Measurements from ENCODE around the gene FBXO11.

Gene FBXO11

DNA sequence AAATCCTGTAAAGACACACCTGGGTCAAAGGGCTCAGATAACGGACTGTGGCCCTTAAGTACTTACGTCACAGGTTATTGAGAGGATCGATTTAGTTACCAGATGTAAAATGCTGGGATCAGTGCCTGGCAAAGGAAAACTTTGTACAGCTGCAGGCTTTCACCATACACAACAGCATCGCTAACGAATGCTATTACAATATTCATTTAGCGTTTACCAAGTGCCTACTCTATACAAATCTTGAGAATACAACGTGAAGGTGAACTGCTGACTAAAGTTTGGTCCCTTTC, 124.0 kb downstream of the FBXO11 start:
- TF ChIP-seq POLR2AphosphoS5 (IDR thresholded peaks at IDR 0.05; ENCODE audit: low read depth, low read length) (no peak), SIN3A (IDR thresholded peaks at IDR 0.05; ENCODE audit: borderline replicate concordance, insufficient read depth, low read length) (no peak), TAF1 (IDR thresholded peaks at IDR 0.05; ENCODE audit: borderline replicate concordance, insufficient read depth, low read length) (no peak), FOXP2 (optimal IDR thresholded peaks at IDR 0.05; ENCODE audit: borderline replicate concordance, extremely low read depth, extremely low read length, insufficient read depth) (no peak)
- TF ChIP-seq, protein P1, sequence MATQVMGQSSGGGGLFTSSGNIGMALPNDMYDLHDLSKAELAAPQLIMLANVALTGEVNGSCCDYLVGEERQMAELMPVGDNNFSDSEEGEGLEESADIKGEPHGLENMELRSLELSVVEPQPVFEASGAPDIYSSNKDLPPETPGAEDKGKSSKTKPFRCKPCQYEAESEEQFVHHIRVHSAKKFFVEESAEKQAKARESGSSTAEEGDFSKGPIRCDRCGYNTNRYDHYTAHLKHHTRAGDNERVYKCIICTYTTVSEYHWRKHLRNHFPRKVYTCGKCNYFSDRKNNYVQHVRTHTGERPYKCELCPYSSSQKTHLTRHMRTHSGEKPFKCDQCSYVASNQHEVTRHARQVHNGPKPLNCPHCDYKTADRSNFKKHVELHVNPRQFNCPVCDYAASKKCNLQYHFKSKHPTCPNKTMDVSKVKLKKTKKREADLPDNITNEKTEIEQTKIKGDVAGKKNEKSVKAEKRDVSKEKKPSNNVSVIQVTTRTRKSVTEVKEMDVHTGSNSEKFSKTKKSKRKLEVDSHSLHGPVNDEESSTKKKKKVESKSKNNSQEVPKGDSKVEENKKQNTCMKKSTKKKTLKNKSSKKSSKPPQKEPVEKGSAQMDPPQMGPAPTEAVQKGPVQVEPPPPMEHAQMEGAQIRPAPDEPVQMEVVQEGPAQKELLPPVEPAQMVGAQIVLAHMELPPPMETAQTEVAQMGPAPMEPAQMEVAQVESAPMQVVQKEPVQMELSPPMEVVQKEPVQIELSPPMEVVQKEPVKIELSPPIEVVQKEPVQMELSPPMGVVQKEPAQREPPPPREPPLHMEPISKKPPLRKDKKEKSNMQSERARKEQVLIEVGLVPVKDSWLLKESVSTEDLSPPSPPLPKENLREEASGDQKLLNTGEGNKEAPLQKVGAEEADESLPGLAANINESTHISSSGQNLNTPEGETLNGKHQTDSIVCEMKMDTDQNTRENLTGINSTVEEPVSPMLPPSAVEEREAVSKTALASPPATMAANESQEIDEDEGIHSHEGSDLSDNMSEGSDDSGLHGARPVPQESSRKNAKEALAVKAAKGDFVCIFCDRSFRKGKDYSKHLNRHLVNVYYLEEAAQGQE (IDR thresholded peaks at IDR 0.05; ENCODE audit: insufficient read depth in 1 of 2, low read depth in 2 of 2, low read length in 2 of 2) = no peak

DNA sequence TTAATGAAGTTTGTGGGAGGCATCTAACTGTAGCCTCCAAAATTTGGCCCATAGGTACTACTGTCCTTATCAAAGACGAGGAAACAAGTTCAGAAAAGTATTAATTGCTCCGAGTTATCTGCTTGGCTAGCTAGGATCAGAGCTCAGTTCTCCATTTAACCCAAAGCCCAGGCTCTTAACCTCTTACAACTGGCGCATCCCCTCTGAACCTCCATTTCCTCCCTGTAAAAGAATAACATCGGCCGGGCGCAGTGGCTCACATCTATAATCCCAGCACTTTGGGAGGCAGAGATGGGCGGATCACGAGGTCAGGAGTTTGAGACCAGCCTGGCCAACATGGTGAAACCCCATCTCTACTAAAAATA, 126.9 kb downstream of the FBXO11 start:
- TF ChIP-seq, protein P1 (IDR thresholded peaks at IDR 0.05; ENCODE audit: insufficient read depth in 1 of 2, low read depth in 2 of 2, low read length in 2 of 2) = no peak
- no peak for TF ChIP-seq SIN3A (IDR thresholded peaks at IDR 0.05; ENCODE audit: borderline replicate concordance, insufficient read depth, low read length)
- TF ChIP-seq FOXP2 (optimal IDR thresholded peaks at IDR 0.05; ENCODE audit: borderline replicate concordance, extremely low read depth, extremely low read length, insufficient read depth) = no peak
- TF ChIP-seq POLR2AphosphoS5 (IDR thresholded peaks at IDR 0.05; ENCODE audit: low read depth, low read length) = no peak
- no peak for TF ChIP-seq TAF1 (IDR thresholded peaks at IDR 0.05; ENCODE audit: borderline replicate concordance, insufficient read depth, low read length)

DNA sequence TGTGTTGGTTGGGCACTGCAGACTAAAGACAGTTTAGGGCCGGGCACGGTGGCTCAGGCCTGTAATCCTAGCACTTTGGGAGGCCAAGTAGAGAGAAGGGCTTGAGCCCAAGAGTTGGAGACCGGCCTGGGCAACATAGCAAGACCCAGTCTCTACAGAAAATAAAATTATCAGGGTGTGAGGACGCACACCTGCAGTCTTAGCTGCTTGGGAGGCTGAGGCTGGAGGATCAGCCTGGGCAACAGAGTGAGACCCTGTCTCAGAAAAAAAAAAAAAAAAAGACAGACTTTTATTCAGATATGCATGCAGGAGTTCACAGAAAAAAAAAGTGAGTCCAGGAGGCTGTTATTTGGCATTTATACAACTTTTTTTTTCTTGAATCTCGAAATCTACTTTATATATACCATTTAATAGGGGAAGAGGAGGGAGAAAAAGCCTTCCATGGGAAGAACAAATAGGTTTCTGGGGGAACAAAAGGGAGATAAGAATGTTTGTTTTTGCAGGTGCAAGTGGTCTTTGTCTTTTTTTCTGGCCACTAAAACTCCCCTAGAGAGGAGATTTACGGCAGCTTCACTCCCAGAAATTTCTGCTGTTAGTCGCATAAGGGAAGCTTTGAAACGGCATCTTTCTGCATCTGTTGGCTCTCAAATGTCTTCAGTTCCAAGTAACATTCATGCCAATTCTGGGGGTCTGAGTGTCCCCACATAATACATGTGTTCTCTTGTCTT, 127.4 kb downstream of the FBXO11 start:
- TF ChIP-seq TAF1 (IDR thresholded peaks at IDR 0.05; ENCODE audit: borderline replicate concordance, insufficient read depth, low read length) = no peak
- TF ChIP-seq, protein P1 (IDR thresholded peaks at IDR 0.05; ENCODE audit: insufficient read depth in 1 of 2, low read depth in 2 of 2, low read length in 2 of 2) = no peak
- TF ChIP-seq POLR2AphosphoS5 (IDR thresholded peaks at IDR 0.05; ENCODE audit: low read depth, low read length) = no peak
- TF ChIP-seq SIN3A (IDR thresholded peaks at IDR 0.05; ENCODE audit: borderline replicate concordance, insufficient read depth, low read length) = no peak
- TF ChIP-seq FOXP2 (optimal IDR thresholded peaks at IDR 0.05; ENCODE audit: borderline replicate concordance, extremely low read depth, extremely low read length, insufficient read depth) = no peak

DNA sequence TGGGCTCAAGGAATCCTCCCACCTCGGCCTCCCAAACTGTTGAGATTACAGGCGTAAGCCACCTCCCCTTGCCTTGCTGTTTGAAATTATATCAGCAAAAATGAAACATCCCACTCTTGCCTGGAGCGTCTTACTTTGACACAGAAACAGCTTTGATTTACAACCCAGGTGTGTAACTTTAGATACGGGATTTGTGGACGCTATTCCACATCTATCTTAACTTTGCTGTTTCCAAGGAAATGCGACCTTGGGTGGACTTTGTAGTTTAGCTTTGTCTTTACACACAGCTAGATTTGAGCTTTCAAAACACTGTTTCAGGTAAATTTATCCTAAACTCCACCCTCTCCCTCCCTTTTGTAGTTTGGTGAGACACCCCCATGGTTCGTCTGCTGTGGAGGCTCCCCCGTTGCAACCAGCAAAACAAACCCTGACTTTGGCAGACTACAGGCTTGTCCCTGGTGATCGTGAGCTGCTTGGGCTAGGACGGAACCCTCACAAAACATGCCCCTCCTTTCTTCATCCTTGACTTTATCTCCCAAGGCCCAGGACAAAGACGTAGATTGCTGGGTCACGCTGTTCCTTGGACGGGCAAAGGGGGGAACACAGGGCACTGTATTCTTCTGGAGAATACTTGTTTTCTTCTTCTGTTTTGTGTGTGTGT, 128.9 kb downstream of the FBXO11 start:
- TF ChIP-seq, protein P1 (IDR thresholded peaks at IDR 0.05; ENCODE audit: insufficient read depth in 1 of 2, low read depth in 2 of 2, low read length in 2 of 2) = no peak
- no peak for TF ChIP-seq POLR2AphosphoS5 (IDR thresholded peaks at IDR 0.05; ENCODE audit: low read depth, low read length)
- TF ChIP-seq SIN3A (IDR thresholded peaks at IDR 0.05; ENCODE audit: borderline replicate concordance, insufficient read depth, low read length) = no peak
- TF ChIP-seq FOXP2 (optimal IDR thresholded peaks at IDR 0.05; ENCODE audit: borderline replicate concordance, extremely low read depth, extremely low read length, insufficient read depth) = no peak
- no peak for TF ChIP-seq TAF1 (IDR thresholded peaks at IDR 0.05; ENCODE audit: borderline replicate concordance, insufficient read depth, low read length)
